B cell (primary cell): ENCODE data around the gene SPRY4. TPM values are rescaled to one million over a fixed set of nuclear protein-coding genes. Genes with fewer than 3 reads are reported as not detected.

Experiments used
- ATAC-seq: fragments of 200-7000 bp; cut with Tn5 transposase; one replicate; pipeline ENCODE4 v1.10.0; 2021; ENCODE audit warnings: low read depth, mild to moderate bottlenecking, moderate number of reproducible peaks, moderate library complexity
- CTCF ChIA-PET: fragments of 350-600 bp; sonication (Branson Sonifier 250); formaldehyde crosslinking; loops from one replicate; lab custom pipeline; 2021; ENCODE audit warnings: antibody characterized with exemption, inconsistent platforms; lab: Charles Lee
- POLR2A ChIA-PET: fragments of 350-600 bp; sonication (Branson Sonifier 250); formaldehyde crosslinking; loops from one replicate; lab custom pipeline; 2021; ENCODE audit warnings: antibody characterized with exemption; lab: Charles Lee
- DNase-seq: peaks from one replicate; pipeline ENCODE4 v3.0.0; 2013
- H2AFZ ChIP-seq: 2 replicates; pipeline ENCODE4 v1.6.1; 2012; ENCODE audit warnings: mild to moderate bottlenecking, low read depth, low read length; ENCODE audit not compliant: insufficient read depth, poor library complexity, severe bottlenecking
- H3K27ac ChIP-seq, 2 donors: 1 replicate in 1 of 2; 2 replicates in 1 of 2; pipeline ENCODE4 v1.5.1; 2012 to 2013; ENCODE audit warnings: low read length in 2 of 2, mild to moderate bottlenecking in 2 of 2, moderate library complexity in 1 of 2
- H3K27me3 ChIP-seq, 4 experiments: fragments of 200-600 bp in 1 of 4; sonication (generic) in 1 of 4; replicated peaks in 1 of 4; 1 replicate in 2 of 4; 2 replicates in 2 of 4; pipeline versions ENCODE4 v1.6.1 to v1.7.0; 2013 to 2016; ENCODE audit warnings: low read length in 3 of 4, mild to moderate bottlenecking in 2 of 4, mixed read lengths in 1 of 4, moderate library complexity in 1 of 4; ENCODE audit not compliant: insufficient read depth in 4 of 4, control insufficient read depth in 3 of 4; ENCODE audit errors: control extremely low read depth in 1 of 4
- H3K36me3 ChIP-seq, 2 experiments: replicated peaks in 1 of 2; 1 replicate in 1 of 2; 2 replicates in 1 of 2; pipeline versions ENCODE4 v1.6.1 to v1.7.1; 2013; ENCODE audit warnings: low read length in 1 of 2; ENCODE audit not compliant: insufficient read depth in 2 of 2, control insufficient read depth in 1 of 2; ENCODE audit errors: control extremely low read depth in 1 of 2, extremely low read depth in 1 of 2
- H3K4me1 ChIP-seq, 2 donors: fragments of 200-600 bp in 1 of 2; sonication (generic) in 1 of 2; 1 replicate in 1 of 2; 2 replicates in 1 of 2; pipeline versions ENCODE4 v1.5.1 to v1.6.1; 2013 to 2017; ENCODE audit warnings: low read length in 2 of 2; ENCODE audit not compliant: control insufficient read depth in 2 of 2, insufficient read depth in 2 of 2
- H3K4me2 ChIP-seq: replicated peaks from 2 replicates; pipeline ENCODE3; 2012; ENCODE audit warnings: mild to moderate bottlenecking, low read depth, low read length; ENCODE audit not compliant: poor library complexity, severe bottlenecking
- H3K4me3 ChIP-seq, 5 experiments: fragments of 200-600 bp in 1 of 5; sonication (generic) in 1 of 5; 1 replicate in 3 of 5; 2 replicates in 2 of 5; pipeline versions ENCODE4 v1.5.1 to v1.7.0; 2011 to 2016; ENCODE audit warnings: low read length in 4 of 5, mild to moderate bottlenecking in 4 of 5, low read depth in 2 of 5, control low read depth in 1 of 5, moderate library complexity in 1 of 5; ENCODE audit not compliant: insufficient read depth in 1 of 5; ENCODE audit errors: control extremely low read depth in 1 of 5, extremely low read depth in 1 of 5
- H3K79me2 ChIP-seq: fragments of 200-600 bp; sonication (generic); one replicate; pipeline ENCODE4 v1.6.0; 2016; ENCODE audit warnings: low read length; ENCODE audit not compliant: control insufficient read depth, insufficient read depth
- H3K9ac ChIP-seq: fragments of 200-600 bp; sonication (generic); 2 replicates; pipeline ENCODE4 v1.6.1; 2017; ENCODE audit warnings: mild to moderate bottlenecking, low read length, moderate library complexity
- H3K9me3 ChIP-seq, 3 donors: one replicate each; pipeline versions ENCODE4 v1.6.1 to v1.7.1; 2013; ENCODE audit warnings: low read length in 2 of 3; ENCODE audit not compliant: control insufficient read depth in 2 of 3, insufficient read depth in 1 of 3; ENCODE audit errors: control extremely low read depth in 1 of 3
- H4K20me1 ChIP-seq: 2 replicates; pipeline ENCODE4 v1.6.0; 2012; ENCODE audit warnings: mild to moderate bottlenecking, low read length; ENCODE audit not compliant: insufficient read depth, control insufficient read depth, poor library complexity, severe bottlenecking
- H3K27ac Mint-ChIP-seq: one replicate; pipeline ENCODE4 v1.8.0; 2021; ENCODE audit warnings: mixed read lengths
- H3K27me3 Mint-ChIP-seq: one replicate; pipeline ENCODE4 v1.8.0; 2021; ENCODE audit warnings: mixed read lengths
- H3K4me1 Mint-ChIP-seq: one replicate; pipeline ENCODE4 v1.8.0; 2021; ENCODE audit warnings: mixed read lengths
- H3K4me3 Mint-ChIP-seq: one replicate; pipeline ENCODE4 v1.8.0; 2021; ENCODE audit warnings: mixed read lengths
- H3K9me3 Mint-ChIP-seq: one replicate; pipeline ENCODE4 v1.8.0; 2022; ENCODE audit warnings: mixed read lengths; ENCODE audit not compliant: insufficient read depth
- EZH2 ChIP-seq: IDR thresholded peaks from 2 replicates; pipeline ENCODE4 v1.6.1; 2012; ENCODE audit warnings: borderline replicate concordance, low read depth, mild to moderate bottlenecking, moderate library complexity, low read length; ENCODE audit not compliant: insufficient read depth, poor library complexity, severe bottlenecking
- WGBS: methylation state at CpG from one replicate; pipeline ENCODE4 v1.1.5; 2013; ENCODE audit warnings: missing lambda C conversion rate; ENCODE audit not compliant: insufficient coverage; 5-methylcytosine and 5-hydroxymethylcytosine counted together
- intact Hi-C: fragments of 100-400 bp; cut with micrococcal nuclease; formaldehyde crosslinking; loops from one replicate; pipeline ENCODE4 v1.10.0; 2022
- polyA plus RNA-seq: library from polyadenylated mRNA; depleted of rRNA; stranded (reverse); fragments of >200 nt; gene quantifications from 2 replicates; pipeline ENCODE4 v1.2.3, GENCODE V29; 2012
- total RNA-seq, 2 donors: library from RNA; stranded (reverse); fragments of 120-200 nt in 1 of 2; gene quantifications; 1 replicate in 1 of 2; 2 replicates in 1 of 2; pipeline versions ENCODE4 v1.2.3 to v1.2.4, GENCODE V29; 2013 to 2022
- TF ChIP-seq, protein P1 (sequence below): fragments of 200-600 bp; IDR thresholded peaks from one replicate; pipeline ENCODE4 v1.8.0; 2022; ENCODE audit warnings: antibody characterized with exemption, mild to moderate bottlenecking

Gene SPRY4
- total and polyA plus RNA-seq, 2 donors (not counting 1 experiment from before 2014, with no cell fraction given): 0.06 TPM; not detected in 1

DNA sequence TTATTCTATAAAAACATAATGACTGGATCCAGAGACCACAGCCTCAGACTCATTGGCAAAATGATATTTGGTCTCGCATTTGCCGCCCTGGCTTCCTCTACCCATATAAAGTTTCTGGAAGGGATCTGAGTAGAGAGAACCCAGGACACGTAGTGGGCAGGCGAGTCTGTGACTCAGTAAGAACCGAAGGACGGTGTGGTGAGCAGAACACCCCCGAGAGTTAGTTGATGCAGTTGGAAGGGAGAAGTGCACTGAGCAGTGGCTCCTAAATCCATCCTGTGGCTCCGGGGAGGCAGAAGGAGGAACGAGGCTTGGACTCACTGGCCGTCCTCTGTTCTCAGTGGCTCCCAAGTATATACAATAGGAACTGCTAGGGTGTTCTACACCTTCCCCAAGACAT, 11.5 kb downstream of the SPRY4 start:
- 93% methylated on average over 7 of the region's 10 CpGs for WGBS
- Mint-ChIP-seq H3K9me3 (no peaks in the 10 kb centered on the region), H3K27me3 (peaks cover 22% of the 10 kb centered on the region), H3K4me3 (no peak overlapping the region), H3K27ac (no peak overlapping the region), H3K4me1 (peaks cover 26% of the 10 kb centered on the region)
- H3K27ac ChIP-seq: no peak overlapping the region
- no peaks in the 10 kb centered on the region for H3K36me3 ChIP-seq
- ChIA-PET CTCF (no interaction called here), POLR2A (no interaction called here)
- intact Hi-C loops: no loop called here
- no peaks in the 10 kb centered on the region for H4K20me1 ChIP-seq
- H3K4me2 ChIP-seq: no peak overlapping the region
- no peaks in the 10 kb centered on the region for H3K79me2 ChIP-seq
- DNase-seq: no peak
- H3K27me3 ChIP-seq: peaks cover 0 to 14% (median 0%) of the 10 kb centered on the region in 4 experiments
- H3K4me3 ChIP-seq: no peak overlapping the region
- no peaks in the 10 kb centered on the region for H3K9me3 ChIP-seq
- no peak for ATAC-seq
- TF ChIP-seq EZH2: no peak
- TF ChIP-seq, protein P1, sequence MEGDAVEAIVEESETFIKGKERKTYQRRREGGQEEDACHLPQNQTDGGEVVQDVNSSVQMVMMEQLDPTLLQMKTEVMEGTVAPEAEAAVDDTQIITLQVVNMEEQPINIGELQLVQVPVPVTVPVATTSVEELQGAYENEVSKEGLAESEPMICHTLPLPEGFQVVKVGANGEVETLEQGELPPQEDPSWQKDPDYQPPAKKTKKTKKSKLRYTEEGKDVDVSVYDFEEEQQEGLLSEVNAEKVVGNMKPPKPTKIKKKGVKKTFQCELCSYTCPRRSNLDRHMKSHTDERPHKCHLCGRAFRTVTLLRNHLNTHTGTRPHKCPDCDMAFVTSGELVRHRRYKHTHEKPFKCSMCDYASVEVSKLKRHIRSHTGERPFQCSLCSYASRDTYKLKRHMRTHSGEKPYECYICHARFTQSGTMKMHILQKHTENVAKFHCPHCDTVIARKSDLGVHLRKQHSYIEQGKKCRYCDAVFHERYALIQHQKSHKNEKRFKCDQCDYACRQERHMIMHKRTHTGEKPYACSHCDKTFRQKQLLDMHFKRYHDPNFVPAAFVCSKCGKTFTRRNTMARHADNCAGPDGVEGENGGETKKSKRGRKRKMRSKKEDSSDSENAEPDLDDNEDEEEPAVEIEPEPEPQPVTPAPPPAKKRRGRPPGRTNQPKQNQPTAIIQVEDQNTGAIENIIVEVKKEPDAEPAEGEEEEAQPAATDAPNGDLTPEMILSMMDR: no peak
- H3K9ac ChIP-seq: no peak overlapping the region
- H3K4me1 ChIP-seq: peaks cover 21 to 33% of the 10 kb centered on the region in 2 donors
- no peak overlapping the region for H2AFZ ChIP-seq

DNA sequence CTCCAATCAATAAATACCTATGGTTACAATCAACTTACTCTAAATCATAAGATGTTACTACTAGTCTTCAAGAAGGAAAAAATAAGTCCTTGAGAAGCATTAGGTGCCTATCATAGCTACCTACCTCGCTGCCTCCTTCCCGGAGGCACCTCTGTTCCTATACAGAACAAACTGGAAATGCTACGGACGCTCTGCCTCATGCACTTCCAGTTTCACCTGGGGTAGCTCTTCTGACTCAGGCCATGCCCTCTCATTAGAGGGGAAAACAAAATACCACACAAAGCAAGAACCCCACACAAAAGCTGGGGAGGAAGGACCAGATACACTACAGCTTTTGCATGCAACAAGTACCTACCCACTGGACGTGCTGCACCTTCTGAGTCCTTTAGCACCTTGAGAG, 12.4 kb downstream of the SPRY4 start:
- 96% methylated on average over 5 of the region's 5 CpGs for WGBS
- no peak for TF ChIP-seq EZH2
- TF ChIP-seq, protein P1: no peak
- Histone ChIP-seq H3K9ac (no peak overlapping the region), H3K4me1 (peaks cover 21 to 33% of the 10 kb centered on the region in 2 donors), H3K9me3 (no peaks in the 10 kb centered on the region), H3K79me2 (no peaks in the 10 kb centered on the region), H2AFZ (no peak overlapping the region), H3K27ac (no peak overlapping the region), H3K36me3 (no peaks in the 10 kb centered on the region), H3K4me2 (no peak overlapping the region), H4K20me1 (no peaks in the 10 kb centered on the region), H3K27me3 (peaks cover 0 to 14% (median 0%) of the 10 kb centered on the region in 4 experiments), H3K4me3 (no peak overlapping the region)
- CTCF ChIA-PET: no interaction called here
- no peaks in the 10 kb centered on the region for H3K9me3 Mint-ChIP-seq
- no peak overlapping the region for H3K27ac Mint-ChIP-seq
- intact Hi-C loops: no loop called here
- DNase-seq: no peak
- peaks cover 26% of the 10 kb centered on the region for H3K4me1 Mint-ChIP-seq
- no peak overlapping the region for H3K4me3 Mint-ChIP-seq
- peaks cover 19% of the 10 kb centered on the region for H3K27me3 Mint-ChIP-seq
- POLR2A ChIA-PET: no interaction called here
- no peak for ATAC-seq
